HG03139 (cell line): Measurements from ENCODE around the gene BUD31.
A peak's percentile ranks its signal among the peaks of the same experiment; 100 is the strongest.
"Not testable (repeated sequence)": the region's sequence is repeated elsewhere in the genome, so short reads cannot be mapped to it uniquely, and the experiment has no call there.

Experiments
- ATAC-seq: cut with Tn5 transposase; IDR thresholded peaks from one replicate; pipeline ENCODE4 v1.9.1; 2021; ENCODE audit not compliant: unreplicated experiment

The BUD31 gene

GRCh38 chr7:99408379-99409191, at the start of gene BUD31, which contains the start of gene PDAP1:
BUD31 (plus strand) TSS chr7:99408969; CDS start chr7:99411093, 2,124 bp downstream.
PDAP1 (minus strand) TSS chr7:99408597; CDS start chr7:99408548, 49 bp downstream.
- ATAC-seq: peak; percentile 63

GRCh38 chr7:99359465-99360154, 49.2 kb upstream of the BUD31 start:
- ATAC-seq: no peak

- ATAC-seq: no peak
Observed at GRCh38 chr7:99362801-99363200, 46.0 kb upstream of the BUD31 start.

GRCh38 chr7:99363286-99363685, 45.5 kb upstream of the BUD31 start:
- ATAC-seq: no peak

- no peak for ATAC-seq
Observed at GRCh38 chr7:99365318-99366141, 43.2 kb upstream of the BUD31 start.

- no peak for ATAC-seq
Observed at GRCh38 chr7:99366646-99367045, 42.1 kb upstream of the BUD31 start.

- no peak for ATAC-seq
Observed at GRCh38 chr7:99368750-99369389, 39.9 kb upstream of the BUD31 start.

DNA sequence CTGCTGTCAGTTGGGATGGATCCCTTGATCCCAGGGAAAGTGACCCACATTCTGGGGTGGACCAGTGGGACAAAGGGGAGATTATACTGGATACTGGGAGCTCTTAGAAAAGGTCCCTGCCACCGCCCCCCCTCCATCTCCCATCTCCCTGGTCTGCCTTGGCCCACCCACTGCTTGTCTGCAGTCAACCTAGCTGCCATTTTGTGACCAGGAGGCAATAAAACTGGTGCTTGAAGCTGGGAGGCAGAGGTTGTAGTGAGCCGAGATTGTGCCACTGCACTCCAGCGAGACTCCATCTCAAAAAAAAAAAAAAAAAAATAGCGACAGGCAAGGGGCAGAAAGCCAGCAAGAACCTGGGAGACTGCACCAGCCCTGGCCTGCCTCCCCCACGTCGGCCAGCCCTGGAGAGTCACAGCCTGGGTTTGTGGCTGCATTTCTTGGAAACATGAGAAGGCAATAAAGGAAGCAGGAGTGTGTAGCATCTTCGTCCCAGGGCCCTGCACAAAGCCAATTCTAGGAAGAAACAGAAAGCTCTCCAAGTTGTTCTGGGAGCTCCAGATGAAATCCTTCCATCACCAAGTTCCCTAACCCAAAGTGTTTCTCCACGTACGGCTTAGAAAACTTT, 38.9 kb upstream of the BUD31 start:
- no peak for ATAC-seq

DNA sequence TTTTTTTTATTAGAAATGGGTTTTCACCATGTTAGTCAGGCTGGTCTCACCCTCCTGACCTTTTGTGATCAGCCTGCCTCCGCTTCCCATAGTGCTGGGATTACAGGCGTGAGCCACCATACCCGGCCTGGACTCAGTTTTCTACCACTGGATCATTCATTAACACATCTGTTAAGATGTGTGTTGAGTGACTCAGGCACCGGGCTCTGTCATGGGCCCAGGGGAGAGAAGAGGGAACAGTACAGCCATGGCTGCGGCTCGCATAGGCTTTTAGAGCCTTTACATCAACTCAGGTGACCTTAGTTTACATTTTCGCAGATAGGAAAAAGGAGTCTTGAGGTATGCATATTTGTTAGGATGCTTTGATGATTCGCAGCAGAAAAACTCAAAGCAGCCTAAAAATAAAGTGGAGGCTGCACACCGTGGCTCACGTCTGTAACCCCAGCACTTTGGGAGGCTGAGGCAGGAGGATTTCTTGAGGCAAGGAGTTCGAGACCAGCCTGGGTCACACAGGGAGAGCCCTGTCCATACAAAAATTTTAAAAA, 37.3 kb upstream of the BUD31 start:
- ATAC-seq: no peak

DNA sequence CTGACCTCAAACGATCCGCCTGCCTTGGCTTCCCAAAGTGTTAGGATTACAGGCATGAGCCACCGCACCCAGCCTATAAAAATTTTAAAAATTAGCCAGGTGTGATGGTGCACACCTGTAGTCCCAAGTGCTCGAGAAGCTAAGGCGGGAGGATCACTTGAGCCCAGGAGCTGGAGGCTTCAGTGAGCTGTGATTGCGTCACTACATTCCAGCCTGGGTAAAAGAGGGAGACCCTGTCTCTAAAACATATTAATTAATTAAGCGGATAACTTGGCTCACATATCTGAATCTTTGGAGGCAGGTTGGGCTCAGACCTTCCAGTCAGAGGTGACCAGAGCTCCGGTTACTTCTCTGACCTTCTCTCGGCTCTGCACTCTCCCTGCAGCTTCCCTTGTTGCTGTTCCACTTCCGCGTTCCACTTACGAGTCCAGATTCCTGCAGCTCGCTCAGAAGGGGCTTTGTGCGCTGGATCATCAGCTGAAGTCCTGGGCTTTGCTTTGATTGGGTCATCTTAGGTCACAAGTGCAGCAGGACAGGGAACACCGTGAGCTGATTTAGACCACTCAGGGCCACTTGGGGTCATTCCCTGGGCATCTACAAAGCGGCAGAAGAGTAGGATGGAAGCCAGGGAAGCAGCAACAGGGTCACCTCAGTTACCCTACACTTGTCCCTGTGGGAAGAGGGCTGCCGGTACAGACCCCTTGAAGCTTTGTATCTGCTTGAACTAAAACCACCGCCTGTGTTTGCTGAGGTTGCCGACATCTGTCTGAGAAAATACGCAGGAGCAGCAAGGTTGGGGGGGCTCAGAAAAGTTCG, 36.3 kb upstream of the BUD31 start:
- no peak for ATAC-seq

GRCh38 chr7:99373091-99374066, 35.4 kb upstream of the BUD31 start:
- ATAC-seq: no peak

DNA sequence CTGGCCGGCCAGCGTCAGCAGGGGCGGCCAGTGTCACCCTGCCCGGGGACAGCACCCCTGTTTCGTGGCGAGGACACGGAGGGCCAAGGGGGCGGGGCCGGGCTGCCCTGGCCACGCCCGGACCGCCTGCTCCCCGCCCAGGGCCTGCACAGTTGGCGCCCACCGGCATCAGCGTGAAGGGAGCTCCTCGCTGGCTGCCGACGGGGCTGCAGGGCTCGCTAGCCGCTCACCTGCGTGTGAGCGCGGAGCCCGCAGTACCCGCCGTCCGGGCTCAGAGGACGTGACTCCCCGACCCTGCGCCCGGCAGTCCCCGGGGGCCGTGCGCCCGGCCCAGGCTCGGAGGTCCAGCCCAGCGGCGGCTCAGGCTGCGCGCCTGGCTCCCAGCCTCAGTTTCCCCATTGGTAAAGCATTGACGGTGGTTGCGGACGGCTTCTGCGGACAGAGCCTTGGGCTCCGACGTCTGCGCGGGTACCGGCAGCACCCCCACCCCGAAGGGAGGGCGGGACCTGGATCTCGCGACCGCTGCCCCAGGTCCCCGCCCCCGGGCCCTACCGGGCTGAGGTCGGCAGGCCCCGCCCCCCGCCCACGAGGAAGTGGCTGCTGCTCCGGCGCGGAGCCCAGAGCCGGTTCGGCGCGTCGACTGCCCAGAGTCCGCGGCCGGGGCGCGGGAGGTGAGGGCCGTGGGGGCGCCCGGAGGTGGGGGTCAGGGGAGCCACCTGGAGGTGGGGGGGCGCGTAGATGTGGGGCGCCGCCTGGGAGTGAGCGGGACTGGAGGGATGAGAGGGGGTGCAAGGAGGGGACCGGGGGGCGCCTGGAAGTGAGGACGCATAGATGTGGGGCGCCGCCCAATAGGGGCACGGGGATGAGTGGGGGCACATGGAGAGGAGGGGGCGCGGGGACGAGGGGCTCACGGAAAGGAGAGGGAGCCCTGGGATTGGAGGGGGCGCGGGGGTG, 34.4 kb upstream of the BUD31 start, which contains the start of gene ARPC1B:
Gene ARPC1B (plus strand): TSS at position 620 of the 954 bp plus-strand sequence. CDS start 10,985 bp downstream, outside the sequence.
- peak; percentile 42 for ATAC-seq

GRCh38 chr7:99375070-99375807, 33.5 kb upstream of the BUD31 start:
- ATAC-seq: peak; percentile 43

DNA sequence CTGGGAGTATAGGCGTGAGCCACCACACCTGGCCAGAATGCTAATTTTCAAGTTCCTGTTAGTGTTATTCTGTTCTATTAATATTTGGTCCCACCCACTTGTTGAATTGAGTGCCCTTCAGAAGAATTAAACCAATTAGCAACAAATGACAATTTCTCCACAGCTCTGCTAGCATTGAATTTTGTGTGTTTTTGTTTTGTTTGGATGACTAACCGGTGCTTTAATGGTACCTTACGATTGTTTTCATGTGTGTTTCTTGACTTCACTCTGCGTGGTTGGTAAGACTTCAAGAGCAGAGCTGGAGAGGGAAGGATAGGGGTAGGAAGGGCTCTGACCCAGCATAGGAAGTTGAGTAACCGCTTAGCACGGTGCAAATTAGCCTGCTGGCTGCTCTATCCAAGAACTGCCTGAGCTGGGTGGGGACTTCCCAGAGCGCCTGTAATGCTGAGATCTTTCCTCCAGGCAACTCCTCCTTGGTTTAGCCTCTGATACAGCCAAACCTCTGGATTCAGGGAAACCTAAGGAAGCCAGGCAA, 29.7 kb upstream of the BUD31 start:
- no peak for ATAC-seq

DNA sequence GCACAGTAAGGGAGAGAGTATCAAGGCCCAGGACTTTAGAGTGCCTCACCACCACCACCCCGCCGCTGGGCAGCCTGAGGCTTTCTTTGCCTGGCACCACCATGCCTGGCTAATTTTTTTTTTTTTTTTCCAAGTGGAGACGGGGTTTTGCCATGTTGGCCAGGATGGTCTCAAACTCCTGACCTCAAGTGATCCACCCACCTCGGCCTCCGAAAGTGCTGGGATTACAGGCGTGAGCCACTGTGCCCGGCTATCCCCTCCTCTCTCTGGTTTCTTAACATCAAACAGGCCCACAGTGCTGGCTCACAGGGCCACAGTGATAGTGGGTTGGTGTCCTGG, 29.1 kb upstream of the BUD31 start:
- ATAC-seq: not testable (repeated sequence)
